SK-N-MC (cell line): ENCODE measurements around the gene PAX1.
A peak's percentile ranks its signal among the peaks of the same experiment; 100 is the strongest.

Source experiments
- DNase-seq: peaks from one replicate; pipeline ENCODE4 v3.0.0-alpha.2; 2011; ENCODE audit warnings: low read depth, low spot score
- H3K27ac ChIP-seq: fragments of 200-600 bp; sonication (generic); 2 replicates; pipeline ENCODE4 v1.5.1; 2016; ENCODE audit warnings: mixed run types
- H3K36me3 ChIP-seq: fragments of 200-600 bp; sonication (generic); 2 replicates; pipeline ENCODE4 v1.6.1; 2017; ENCODE audit warnings: antibody characterized with exemption, low read length, mixed read lengths; ENCODE audit not compliant: insufficient read depth
- H3K4me3 ChIP-seq: fragments of 200-600 bp; sonication (generic); 2 replicates; pipeline ENCODE4 v1.5.1; 2016
- H3K9ac ChIP-seq: fragments of 200-600 bp; sonication (generic); 2 replicates; pipeline ENCODE4 v1.8.0; 2017; ENCODE audit warnings: mixed run types, mixed read lengths; ENCODE audit not compliant: insufficient read length
- H3K9me3 ChIP-seq: fragments of 200-600 bp; sonication (generic); 2 replicates; pipeline ENCODE4 v1.6.1; 2017; ENCODE audit warnings: low read depth, mild to moderate bottlenecking, antibody characterized with exemption, low read length, moderate library complexity, mixed read lengths
- EZH2 ChIP-seq: fragments of 200-600 bp; sonication (generic); IDR thresholded peaks from one replicate; pipeline ENCODE4 v1.6.1; 2017; ENCODE audit warnings: antibody characterized with exemption
- FOXP2 ChIP-seq: optimal IDR thresholded peaks from 2 replicates; pipeline ENCODE3; 2011; ENCODE audit warnings: mild to moderate bottlenecking, moderate library complexity; ENCODE audit not compliant: insufficient read depth; ENCODE audit errors: extremely low read length, control extremely low read depth
- POLR2AphosphoS5 ChIP-seq: IDR thresholded peaks from 2 replicates; pipeline ENCODE4 v1.6.1; 2012; ENCODE audit warnings: mild to moderate bottlenecking, low read depth, low read length, borderline replicate concordance

Gene PAX1

GRCh38 chr20:21699216-21699508, 6.3 kb upstream of the PAX1 start:
- no peak for TF ChIP-seq POLR2AphosphoS5
- no peak for TF ChIP-seq FOXP2
- TF ChIP-seq EZH2: no peak
- Histone ChIP-seq H3K36me3 (no peaks in the 10 kb centered on the region), H3K27ac (no peak overlapping the region), H3K9me3 (no peaks in the 10 kb centered on the region), H3K9ac (no peak overlapping the region), H3K4me3 (no peak overlapping the region)
- DNase-seq: no peak

- no peak overlapping the region for H3K4me3 ChIP-seq
- TF ChIP-seq FOXP2: no peak
- TF ChIP-seq POLR2AphosphoS5: no peak
- TF ChIP-seq EZH2: no peak
- no peaks in the 10 kb centered on the region for H3K9me3 ChIP-seq
- no peak for DNase-seq
- H3K36me3 ChIP-seq: no peaks in the 10 kb centered on the region
- no peak overlapping the region for H3K27ac ChIP-seq
- no peak overlapping the region for H3K9ac ChIP-seq
These were observed 4.1 kb upstream of the PAX1 start for GRCh38 chr20:21701171-21701876.

GRCh38 chr20:21702016-21702415, 3.4 kb upstream of the PAX1 start:
- Histone ChIP-seq H3K27ac (no peak overlapping the region), H3K4me3 (no peak overlapping the region), H3K9me3 (no peaks in the 10 kb centered on the region), H3K36me3 (no peaks in the 10 kb centered on the region), H3K9ac (no peak overlapping the region)
- TF ChIP-seq FOXP2 (no peak), EZH2 (no peak), POLR2AphosphoS5 (no peak)
- no peak for DNase-seq

- no peaks in the 10 kb centered on the region for H3K36me3 ChIP-seq
- H3K9ac ChIP-seq: no peak overlapping the region
- DNase-seq: no peak
- no peaks in the 10 kb centered on the region for H3K9me3 ChIP-seq
- peak overlapping the region; percentile 82 for H3K4me3 ChIP-seq
- no peak overlapping the region for H3K27ac ChIP-seq
- TF ChIP-seq FOXP2 (no peak), POLR2AphosphoS5 (no peak), EZH2 (no peak)
These were observed 2.7 kb upstream of the PAX1 start for GRCh38 chr20:21702553-21703470.

GRCh38 chr20:21703717-21704407, 1.6 kb upstream of the PAX1 start:
- TF ChIP-seq FOXP2 (no peak), POLR2AphosphoS5 (no peak), EZH2 (no peak)
- Histone ChIP-seq H3K9ac (no peak overlapping the region), H3K27ac (no peak overlapping the region), H3K36me3 (no peaks in the 10 kb centered on the region), H3K4me3 (peak overlapping the region; percentile 82), H3K9me3 (no peaks in the 10 kb centered on the region)
- no peak for DNase-seq

- Histone ChIP-seq H3K36me3 (no peaks in the 10 kb centered on the region), H3K9me3 (no peaks in the 10 kb centered on the region), H3K4me3 (no peak overlapping the region), H3K9ac (no peak overlapping the region), H3K27ac (no peak overlapping the region)
- DNase-seq: no peak
- TF ChIP-seq FOXP2 (no peak), POLR2AphosphoS5 (no peak), EZH2 (no peak)
These were observed 767 bp upstream of the PAX1 start for GRCh38 chr20:21704408-21705385.

- H3K4me3 ChIP-seq: peak overlapping the region; percentile 62
- H3K9me3 ChIP-seq: no peaks in the 10 kb centered on the region
- DNase-seq: no peak
- H3K9ac ChIP-seq: no peak overlapping the region
- no peak overlapping the region for H3K27ac ChIP-seq
- TF ChIP-seq POLR2AphosphoS5 (no peak), EZH2 (peak; percentile 4), FOXP2 (no peak)
- no peaks in the 10 kb centered on the region for H3K36me3 ChIP-seq
These were observed 1.1 kb downstream of the PAX1 start for GRCh38 chr20:21706261-21707195.
